ENCODE results near the gene ALDH1L2. TPM values are rescaled to one million over a fixed set of nuclear protein-coding genes. Genes with fewer than 3 reads are reported as not detected.

The ALDH1L2 gene
- total RNA-seq, 1 experiment from 2014 or later: 7.7 TPM

GRCh38 chr12:105032703-105033357, 51.4 kb downstream of the ALDH1L2 start (continued):
- TF ChIP-seq ZNF532 (CRISPR knock-in tag; IDR thresholded peaks at IDR 0.05; ENCODE audit: borderline replicate concordance) (no peak), TEAD4 (CRISPR knock-in tag; IDR thresholded peaks at IDR 0.05) (no peak), ZNF423 (CRISPR knock-in tag; IDR thresholded peaks at IDR 0.05) (no peak), NR1H2 (CRISPR knock-in tag; IDR thresholded peaks at IDR 0.05) (no peak), FOXP1 (CRISPR knock-in tag; IDR thresholded peaks at IDR 0.05; ENCODE audit: borderline replicate concordance) (no peak)

GRCh38 chr12:105030820-105031807, 53.1 kb downstream of the ALDH1L2 start:
- no peak overlapping the region for H3K4me3 Mint-ChIP-seq
- DNase-seq (ENCODE audit: low spot score): no peak
- peaks cover 3% of the 10 kb centered on the region for H3K36me3 Mint-ChIP-seq
- ChIA-PET POLR2A (no interaction called here), CTCF (no interaction called here)
- ATAC-seq: no peak
- no peaks in the 10 kb centered on the region for H3K9me3 Mint-ChIP-seq
- H3K27ac Mint-ChIP-seq: no peak overlapping the region; the same call in 1 of the 2 replicates
- no peaks in the 10 kb centered on the region for H3K4me1 Mint-ChIP-seq
- no peaks in the 10 kb centered on the region for H3K27me3 Mint-ChIP-seq (ENCODE audit: low read depth)
- TF ChIP-seq NFYB (CRISPR knock-in tag; conservative IDR thresholded peaks at IDR 0.05; ENCODE audit: low read depth) (no peak), ELF4 (CRISPR knock-in tag; IDR thresholded peaks at IDR 0.05; ENCODE audit: low read depth) (no peak), EMX1 (CRISPR knock-in tag; IDR thresholded peaks at IDR 0.05) (no peak), ZNF512 (CRISPR knock-in tag; IDR thresholded peaks at IDR 0.05; ENCODE audit: borderline replicate concordance) (no peak), GRHL2 (CRISPR knock-in tag; IDR thresholded peaks at IDR 0.05; ENCODE audit: insufficient replicate concordance, severe bottlenecking) (no peak), RORB (CRISPR knock-in tag; IDR thresholded peaks at IDR 0.05) (no peak), NFATC4 (CRISPR knock-in tag; IDR thresholded peaks at IDR 0.05) (no peak), GTF2I (CRISPR knock-in tag; conservative IDR thresholded peaks at IDR 0.05) (no peak), IRF1 (CRISPR knock-in tag; IDR thresholded peaks at IDR 0.05) (no peak), ZBTB21 (CRISPR knock-in tag; IDR thresholded peaks at IDR 0.05; ENCODE audit: borderline replicate concordance) (no peak), SMAD3 (CRISPR knock-in tag; IDR thresholded peaks at IDR 0.05; ENCODE audit: borderline replicate concordance) (no peak), ZSCAN18 (CRISPR knock-in tag; IDR thresholded peaks at IDR 0.05) (no peak), FOXJ3 (CRISPR knock-in tag; IDR thresholded peaks at IDR 0.05; ENCODE audit: borderline replicate concordance) (no peak), TEAD1 (CRISPR knock-in tag; IDR thresholded peaks at IDR 0.05) (no peak), ESRRA (CRISPR knock-in tag; IDR thresholded peaks at IDR 0.05; ENCODE audit: borderline replicate concordance) (no peak), HMGA2 (CRISPR knock-in tag; IDR thresholded peaks at IDR 0.05) (no peak), FOXP1 (CRISPR knock-in tag; IDR thresholded peaks at IDR 0.05; ENCODE audit: borderline replicate concordance) (no peak), ZNF232 (CRISPR knock-in tag; IDR thresholded peaks at IDR 0.05) (no peak), ZMAT4 (CRISPR knock-in tag; IDR thresholded peaks at IDR 0.05) (no peak), ATF2 (CRISPR knock-in tag; IDR thresholded peaks at IDR 0.05; ENCODE audit: borderline replicate concordance, low read depth) (no peak)

Measured in WTC11 (cell line).